A549 (cell line): Measurements from ENCODE around the gene DNAJC5G.

Source experiments
- MYC ChIP-seq: IDR thresholded peaks from 2 replicates; pipeline ENCODE4 v1.6.1; 2012; ENCODE audit warnings: mild to moderate bottlenecking, inconsistent platforms, low read length, improper control_type of control experiment, borderline replicate concordance
- NFE2L2 ChIP-seq: fragments of 150-350 bp; conservative IDR thresholded peaks from 2 replicates; pipeline ENCODE4 v1.6.1; 2014; ENCODE audit warnings: low read length
- POLR2A ChIP-seq: IDR thresholded peaks from 2 replicates; pipeline ENCODE4 v1.6.1; 2012; ENCODE audit warnings: mild to moderate bottlenecking, low read length
- POLR2AphosphoS2 ChIP-seq: conservative IDR thresholded peaks from 2 replicates; pipeline ENCODE4 v1.6.1; 2012; ENCODE audit warnings: low read length, improper control_type of control experiment, inconsistent platforms

DNA sequence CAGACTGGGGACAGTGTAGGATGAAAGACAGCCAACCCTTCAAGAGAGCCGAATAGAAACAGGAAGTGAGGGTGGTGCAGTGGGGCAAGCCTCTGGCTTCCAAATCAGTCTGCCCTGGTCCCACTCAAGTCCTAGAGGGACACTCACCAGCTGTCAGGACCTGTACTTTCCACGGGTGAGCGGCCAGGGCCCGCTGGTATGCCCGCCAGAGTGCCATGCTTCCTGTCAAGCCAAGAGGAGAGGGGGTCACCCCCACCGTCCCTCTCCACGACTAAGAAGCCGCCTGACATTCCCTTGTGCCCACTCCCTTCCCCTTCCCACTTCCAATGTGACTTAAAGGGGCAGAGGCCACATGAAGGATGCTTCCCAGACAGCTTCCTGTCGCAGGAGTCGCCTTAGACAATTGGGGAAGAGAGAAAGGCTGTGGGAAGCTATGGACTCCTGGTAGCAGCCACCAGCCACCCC is 47.1 kb downstream of the DNAJC5G start:
- TF ChIP-seq MYC (no peak), POLR2AphosphoS2 (no peak; the same call in 1 of the 2 replicates), NFE2L2 (no peak), POLR2A (no peak)
